GM18507 (cell line): ENCODE data around the gene DNAH5.

ENCODE experiments used
- DNase-seq: peaks from one replicate; pipeline ENCODE4 v3.0.0; 2011; ENCODE audit warnings: low read depth; ENCODE audit not compliant: insufficient read length; ENCODE audit errors: extremely low spot score
- FAIRE-seq: peaks from 2 replicates; lab custom pipeline; 2011; peaks lifted over from hg19 to GRCh38; lab: Jason Lieb, UNC

Gene DNAH5

GRCh38 chr5:13749766-13750165, 194.7 kb downstream of the DNAH5 start:
- DNase-seq (no peak), FAIRE-seq (no peak)

- no peak for DNase-seq
- no peak for FAIRE-seq
These were observed 198.5 kb downstream of the DNAH5 start for GRCh38 chr5:13746026-13746425.

- FAIRE-seq: no peak
- no peak for DNase-seq
These were observed 199.0 kb downstream of the DNAH5 start for GRCh38 chr5:13745508-13745907.

GRCh38 chr5:13740471-13740870, 204.0 kb downstream of the DNAH5 start:
- FAIRE-seq (no peak), DNase-seq (no peak)

GRCh38 chr5:13739479-13739878, 205.0 kb downstream of the DNAH5 start:
- no peak for FAIRE-seq
- DNase-seq: no peak

- FAIRE-seq (no peak), DNase-seq (no peak)
These were observed 208.8 kb downstream of the DNAH5 start for GRCh38 chr5:13735691-13736090.

- no peak for FAIRE-seq
- no peak for DNase-seq
These were observed 213.3 kb downstream of the DNAH5 start for GRCh38 chr5:13731121-13731628.

- no peak for FAIRE-seq
- no peak for DNase-seq
These were observed 235.6 kb downstream of the DNAH5 start for GRCh38 chr5:13708906-13709305.

GRCh38 chr5:13708432-13708831, 236.1 kb downstream of the DNAH5 start:
- DNase-seq: no peak
- FAIRE-seq: no peak

GRCh38 chr5:13704396-13704795, 240.1 kb downstream of the DNAH5 start:
- FAIRE-seq: no peak
- no peak for DNase-seq

GRCh38 chr5:13700626-13701025, 243.9 kb downstream of the DNAH5 start:
- FAIRE-seq: no peak
- no peak for DNase-seq

- DNase-seq (no peak), FAIRE-seq (no peak)
These were observed 245.6 kb downstream of the DNAH5 start for GRCh38 chr5:13698885-13699284.

- no peak for FAIRE-seq
These were observed 249.3 kb downstream of the DNAH5 start for GRCh38 chr5:13695076-13695712.

GRCh38 chr5:13692172-13692571, 252.3 kb downstream of the DNAH5 start:
- FAIRE-seq: no peak
- DNase-seq: no peak

More at GRCh38 chr5:13695076-13695712, 249.3 kb downstream of the DNAH5 start:
- no peak for DNase-seq

- DNase-seq (no peak), FAIRE-seq (no peak)
These were observed 268.0 kb downstream of the DNAH5 start for GRCh38 chr5:13676531-13676930.

GRCh38 chr5:13674391-13674790, 270.1 kb downstream of the DNAH5 start:
- DNase-seq (no peak), FAIRE-seq (no peak)

- DNase-seq (no peak), FAIRE-seq (no peak)
These were observed 271.0 kb downstream of the DNAH5 start for GRCh38 chr5:13673511-13673910.

GRCh38 chr5:13664377-13664776, 280.1 kb downstream of the DNAH5 start:
- no peak for FAIRE-seq
- DNase-seq: no peak

GRCh38 chr5:13662626-13663025, 281.9 kb downstream of the DNAH5 start:
- DNase-seq (no peak), FAIRE-seq (no peak)

GRCh38 chr5:13661272-13661671, 283.2 kb downstream of the DNAH5 start:
- no peak for DNase-seq
- FAIRE-seq: no peak

- no peak for FAIRE-seq
- DNase-seq: no peak
These were observed 284.4 kb downstream of the DNAH5 start for GRCh38 chr5:13660072-13660471.

- no peak for DNase-seq
- no peak for FAIRE-seq
These were observed 285.1 kb downstream of the DNAH5 start for GRCh38 chr5:13659391-13659790.
